Loucy (cell line): ENCODE data around the gene SLC26A1.

Source experiments
- EZH2phosphoT487 ChIP-seq: fragments of 200-600 bp; IDR thresholded peaks from 2 replicates; pipeline ENCODE4 v1.6.1; 2018; ENCODE audit warnings: antibody characterized with exemption, mild to moderate bottlenecking, moderate library complexity, borderline replicate concordance
- TF ChIP-seq, protein P1 (sequence below): fragments of 200-600 bp; sonication (generic); conservative IDR thresholded peaks from 2 replicates; pipeline ENCODE4 v1.5.1; 2014; ENCODE audit warnings: mild to moderate bottlenecking, antibody characterized with exemption, low read length

DNA sequence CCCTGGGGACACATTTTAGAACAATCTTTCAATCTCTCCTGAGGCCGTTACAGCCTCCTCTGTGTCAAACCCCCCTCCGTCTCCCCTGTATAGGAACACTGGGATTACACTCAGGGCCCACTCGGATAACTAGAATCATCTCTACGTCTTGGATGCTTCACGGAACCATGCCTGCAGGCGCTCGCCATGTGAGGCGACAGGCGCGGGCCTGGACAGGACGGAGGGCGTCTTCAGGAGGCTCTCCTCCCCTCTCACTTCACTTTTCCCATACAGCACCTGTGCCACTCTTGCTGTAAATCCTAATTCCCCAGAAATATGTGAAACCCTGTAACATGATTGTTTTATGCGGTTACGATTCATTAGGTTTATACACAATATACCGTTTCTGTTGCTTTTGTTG is 10.4 kb downstream of the SLC26A1 start:
- TF ChIP-seq, protein P1, sequence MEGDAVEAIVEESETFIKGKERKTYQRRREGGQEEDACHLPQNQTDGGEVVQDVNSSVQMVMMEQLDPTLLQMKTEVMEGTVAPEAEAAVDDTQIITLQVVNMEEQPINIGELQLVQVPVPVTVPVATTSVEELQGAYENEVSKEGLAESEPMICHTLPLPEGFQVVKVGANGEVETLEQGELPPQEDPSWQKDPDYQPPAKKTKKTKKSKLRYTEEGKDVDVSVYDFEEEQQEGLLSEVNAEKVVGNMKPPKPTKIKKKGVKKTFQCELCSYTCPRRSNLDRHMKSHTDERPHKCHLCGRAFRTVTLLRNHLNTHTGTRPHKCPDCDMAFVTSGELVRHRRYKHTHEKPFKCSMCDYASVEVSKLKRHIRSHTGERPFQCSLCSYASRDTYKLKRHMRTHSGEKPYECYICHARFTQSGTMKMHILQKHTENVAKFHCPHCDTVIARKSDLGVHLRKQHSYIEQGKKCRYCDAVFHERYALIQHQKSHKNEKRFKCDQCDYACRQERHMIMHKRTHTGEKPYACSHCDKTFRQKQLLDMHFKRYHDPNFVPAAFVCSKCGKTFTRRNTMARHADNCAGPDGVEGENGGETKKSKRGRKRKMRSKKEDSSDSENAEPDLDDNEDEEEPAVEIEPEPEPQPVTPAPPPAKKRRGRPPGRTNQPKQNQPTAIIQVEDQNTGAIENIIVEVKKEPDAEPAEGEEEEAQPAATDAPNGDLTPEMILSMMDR = no peak
- TF ChIP-seq EZH2phosphoT487 = no peak
